SH-SY5Y (cell line): ENCODE data around the gene TENT4B.

ENCODE experiments used
- GATA2 ChIP-seq: IDR thresholded peaks from 2 replicates; pipeline ENCODE4 v1.6.1; 2011; ENCODE audit warnings: mild to moderate bottlenecking, low read depth, low read length
- GATA3 ChIP-seq: IDR thresholded peaks from 2 replicates; pipeline ENCODE4 v1.6.1; 2011; ENCODE audit warnings: low read depth, mild to moderate bottlenecking, low read length, moderate library complexity

DNA sequence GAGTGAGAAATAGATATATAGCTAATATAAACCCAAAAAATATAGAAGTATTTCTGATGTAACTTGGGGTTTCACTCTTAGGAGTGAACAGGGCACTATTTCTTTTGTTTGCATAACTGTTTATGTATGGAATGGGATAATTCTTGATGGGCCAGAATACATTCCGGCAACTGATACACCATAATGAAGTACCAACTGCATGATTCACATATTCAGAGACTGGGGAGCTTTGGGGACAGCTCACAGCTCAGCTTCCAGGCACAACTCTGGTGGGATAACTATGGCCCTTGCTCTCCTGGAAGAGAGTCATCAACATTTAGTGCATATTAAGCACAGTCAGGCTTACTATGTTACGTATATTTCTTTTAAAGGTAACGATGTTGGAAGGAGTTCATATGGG lies 71.2 kb downstream of the TENT4B start:
- TF ChIP-seq GATA2 (no peak), GATA3 (no peak)
